Dorsolateral prefrontal cortex (tissue), 118 donors: ENCODE results near the gene HSPB6. TPM values are rescaled to one million over a fixed set of nuclear protein-coding genes. Genes with fewer than 3 reads are reported as not detected.

Experiments
- total RNA-seq, 120 experiments: library from RNA; stranded (reverse); gene quantifications; one replicate each; pipeline versions ENCODE4 v1.2.3 to v1.2.4, GENCODE V29; 2022

Gene HSPB6
- total RNA-seq, 120 experiments from 2014 or later: 5.5 to 36.0 (median 16.9) TPM

Other genes starting within 250 kb of the HSPB6 start
- 10 to 100 TPM; 10.5 to 46.4 (median 22.2) TPM for gene DMKN, start 243.4 kb downstream of the HSPB6 start, total RNA-seq
- 1 to 10 TPM in 15 of 120 experiments, under 1 TPM in 52, not detected in 53; 0.23 to 2.7 (median 0.60) TPM for gene SBSN, start 228.7 kb downstream of the HSPB6 start, total RNA-seq
- gene GAPDHS, start 223.6 kb downstream of the HSPB6 start, total RNA-seq: under 1 TPM in 6 of 120 experiments, not detected in 114; 0.26 to 0.94 (median 0.38) TPM
- 10 to 100 TPM; 38.2 to 73.0 (median 54.7) TPM for gene TMEM147, start 211.4 kb downstream of the HSPB6 start, total RNA-seq
- gene ATP4A, start 193.4 kb downstream of the HSPB6 start, total RNA-seq: 1 to 10 TPM in 69 of 120 experiments, under 1 TPM in 45, not detected in 6; 0.11 to 4.8 (median 1.2) TPM
- 1 to 10 TPM in 1 of 120 experiments, under 1 TPM in 1, not detected in 118; 0.97 to 1.4 TPM for gene PMIS2, start 170.9 kb downstream of the HSPB6 start, total RNA-seq
- 10 to 100 TPM in 96 of 120 experiments, 1 to 10 TPM in 24; 5.1 to 22.1 (median 13.4) TPM for gene HAUS5, start 144.3 kb downstream of the HSPB6 start, total RNA-seq
- 10 to 100 TPM; 36.6 to 66.9 (median 49.4) TPM for gene RBM42, start 128.0 kb downstream of the HSPB6 start, total RNA-seq
- 1 to 10 TPM in 12 of 120 experiments, under 1 TPM in 10, not detected in 98; 0.29 to 1.8 (median 1.1) TPM for gene ETV2, start 115.3 kb downstream of the HSPB6 start, total RNA-seq
- gene COX6B1, start 108.7 kb downstream of the HSPB6 start, total RNA-seq: 100 to 1,000 TPM; 243 to 552 (median 394) TPM
- gene UPK1A, start 90.5 kb downstream of the HSPB6 start, total RNA-seq: 1 to 10 TPM in 5 of 120 experiments, under 1 TPM in 12, not detected in 103; 0.39 to 1.3 (median 0.61) TPM
- gene ZBTB32, start 52.5 kb downstream of the HSPB6 start, total RNA-seq: under 1 TPM in 1 of 120 experiments, not detected in 119; 0.54 TPM
- gene KMT2B, start 39.0 kb downstream of the HSPB6 start, total RNA-seq: 10 to 100 TPM; 24.7 to 47.4 (median 32.9) TPM
- 10 to 100 TPM in 17 of 120 experiments, 1 to 10 TPM in 103; 1.6 to 16.9 (median 5.9) TPM for gene IGFLR1, start 14.6 kb downstream of the HSPB6 start, total RNA-seq
- 10 to 100 TPM in 119 of 120 experiments, 1 to 10 TPM in 1; 9.6 to 45.3 (median 29.3) TPM for gene U2AF1L4, start 11.6 kb downstream of the HSPB6 start, total RNA-seq
- gene PSENEN, start 11.4 kb downstream of the HSPB6 start, total RNA-seq: 10 to 100 TPM; 31.7 to 63.6 (median 46.4) TPM
- gene LIN37, start 8.5 kb downstream of the HSPB6 start, total RNA-seq: 10 to 100 TPM; 10.0 to 30.5 (median 18.1) TPM
- gene PROSER3, start 1.1 kb upstream of the HSPB6 start, total RNA-seq: 10 to 100 TPM; 13.9 to 41.1 (median 25.9) TPM
- gene ARHGAP33, start 18.5 kb upstream of the HSPB6 start, total RNA-seq: 100 to 1,000 TPM in 22 of 120 experiments, 10 to 100 TPM in 98; 53.2 to 121 (median 87.3) TPM
- 1 to 10 TPM in 2 of 120 experiments, under 1 TPM in 6, not detected in 112; 0.25 to 1.1 (median 0.85) TPM for gene PRODH2, start 55.8 kb upstream of the HSPB6 start, total RNA-seq
- 1 to 10 TPM in 72 of 120 experiments, under 1 TPM in 47, not detected in 1; 0.11 to 3.7 (median 1.2) TPM for gene NPHS1, start 95.5 kb upstream of the HSPB6 start, total RNA-seq
- gene KIRREL2, start 99.9 kb upstream of the HSPB6 start, total RNA-seq: 1 to 10 TPM in 42 of 120 experiments, under 1 TPM in 77, not detected in 1; 0.21 to 2.0 (median 0.83) TPM
- 1,000 to 10,000 TPM in 76 of 120 experiments, 100 to 1,000 TPM in 44; 448 to 2,969 (median 1,100) TPM for gene APLP1, start 111.5 kb upstream of the HSPB6 start, total RNA-seq
- gene NFKBID, start 143.5 kb upstream of the HSPB6 start, total RNA-seq: 10 to 100 TPM in 58 of 120 experiments, 1 to 10 TPM in 62; 4.0 to 22.7 (median 9.9) TPM
- 10 to 100 TPM in 16 of 120 experiments, 1 to 10 TPM in 100, under 1 TPM in 2, not detected in 2; 0.91 to 23.2 (median 5.7) TPM for gene HCST, start 145.5 kb upstream of the HSPB6 start, total RNA-seq
- gene TYROBP, start 151.3 kb upstream of the HSPB6 start, total RNA-seq: 10 to 100 TPM in 111 of 120 experiments, 1 to 10 TPM in 9; 4.0 to 78.1 (median 21.7) TPM
- gene LRFN3, start 179.3 kb upstream of the HSPB6 start, total RNA-seq: 10 to 100 TPM; 14.6 to 42.1 (median 25.6) TPM
- gene SDHAF1, start 238.2 kb upstream of the HSPB6 start, total RNA-seq: 10 to 100 TPM; 13.8 to 31.6 (median 21.0) TPM